IMR-90 (cell line): ENCODE results near the gene YBX2. TPM values are rescaled to one million over a fixed set of nuclear protein-coding genes. Genes with fewer than 3 reads are reported as not detected.

Experiments used
- ATAC-seq: fragments of 200-7000 bp; cut with Tn5 transposase; 2 replicates; pipeline ENCODE4 v1.9.1; 2020; ENCODE audit warnings: low read depth, mild to moderate bottlenecking, moderate library complexity
- Bru-seq: library from RNA; stranded (reverse); fragments of 400-500 nt; gene quantifications from one replicate; lab custom pipeline; 2021; lab: Mats Ljungman, UMichigan
- BruChase-seq, 2 experiments: library from RNA; stranded (reverse); fragments of 400-500 nt; gene quantifications; one replicate each; lab custom pipeline; 2021; lab: Mats Ljungman, UMichigan
- BruUV-seq: library from RNA; stranded (reverse); fragments of 400-500 nt; replicated peaks from 2 replicates; lab custom pipeline; 2021; lab: Mats Ljungman, UMichigan
- CTCF ChIA-PET: fragments of 300-600 bp; formaldehyde crosslinking; extraction: SDS; loops from one replicate; lab custom pipeline; 2021; ENCODE audit warnings: antibody characterized with exemption; lab: Yijun Ruan, JAX
- POLR2A ChIA-PET: fragments of 300-600 bp; sonication (Branson Sonifier 250); formaldehyde crosslinking; loops from one replicate; lab custom pipeline; 2022; ENCODE audit warnings: antibody characterized with exemption; ENCODE audit not compliant: unreplicated experiment; lab: Charles Lee
- DNase-seq: peaks from one replicate; pipeline ENCODE4 v3.0.0; 2013
- H2AFZ ChIP-seq: replicated peaks from 2 replicates; pipeline ENCODE3; 2013; ENCODE audit warnings: low read length, mild to moderate bottlenecking; ENCODE audit not compliant: poor library complexity
- H2AK5ac ChIP-seq: 2 replicates; pipeline ENCODE4 v1.6.1; 2013; ENCODE audit warnings: low read depth, low read length, inconsistent platforms
- H2AK9ac ChIP-seq: replicated peaks from 2 replicates; pipeline ENCODE3; 2013; ENCODE audit warnings: mild to moderate bottlenecking, low read depth, low read length, moderate library complexity; ENCODE audit not compliant: poor library complexity
- H2BK120ac ChIP-seq: 2 replicates; pipeline ENCODE4 v1.6.1; 2013; ENCODE audit warnings: low read depth, low read length, inconsistent platforms
- H2BK15ac ChIP-seq: 3 replicates; pipeline ENCODE4 v1.6.1; 2013; ENCODE audit warnings: low read depth, low read length, inconsistent platforms
- H2BK20ac ChIP-seq: 2 replicates; pipeline ENCODE4 v1.6.1; 2013; ENCODE audit warnings: low read depth, mild to moderate bottlenecking, inconsistent platforms, low read length, moderate library complexity
- H2BK5ac ChIP-seq: 2 replicates; pipeline ENCODE4 v1.6.1; 2013; ENCODE audit warnings: mild to moderate bottlenecking, low read depth, low read length, inconsistent platforms; ENCODE audit not compliant: poor library complexity, severe bottlenecking
- H3K14ac ChIP-seq: replicated peaks from 2 replicates; pipeline ENCODE4 v1.6.1; 2013; ENCODE audit warnings: low read depth, low read length, inconsistent platforms
- H3K18ac ChIP-seq: 2 replicates; pipeline ENCODE4 v1.6.1; 2013; ENCODE audit warnings: low read depth, low read length, control low read depth
- H3K23ac ChIP-seq: 2 replicates; pipeline ENCODE4 v1.6.1; 2013; ENCODE audit warnings: low read depth, low read length, inconsistent platforms
- H3K27ac ChIP-seq: 2 replicates; pipeline ENCODE4 v1.5.1; 2013; ENCODE audit warnings: mild to moderate bottlenecking, control low read depth, low read length; ENCODE audit not compliant: insufficient read depth
- H3K27me3 ChIP-seq: 2 replicates; pipeline ENCODE4 v1.6.1; 2013; ENCODE audit warnings: low read length; ENCODE audit not compliant: control insufficient read depth, insufficient read depth
- H3K36me3 ChIP-seq: 2 replicates; pipeline ENCODE4 v1.6.1; 2013; ENCODE audit warnings: low read length, mixed read lengths; ENCODE audit not compliant: control insufficient read depth, insufficient read depth
- H3K4ac ChIP-seq: 2 replicates; pipeline ENCODE4 v1.6.1; 2013; ENCODE audit warnings: low read depth, low read length, inconsistent platforms
- H3K4me1 ChIP-seq: 2 replicates; pipeline ENCODE4 v1.6.1; 2013; ENCODE audit warnings: low read length, mixed read lengths; ENCODE audit not compliant: control insufficient read depth, insufficient read depth
- H3K4me2 ChIP-seq: 2 replicates; pipeline ENCODE4 v1.6.1; 2013; ENCODE audit warnings: low read depth, mild to moderate bottlenecking, control low read depth, low read length, moderate library complexity
- H3K4me3 ChIP-seq: 2 replicates; pipeline ENCODE4 v1.5.1; 2013; ENCODE audit warnings: low read depth, mild to moderate bottlenecking, control low read depth, low read length, moderate library complexity; ENCODE audit not compliant: insufficient read depth
- H3K56ac ChIP-seq: 2 replicates; pipeline ENCODE4 v1.6.1; 2013; ENCODE audit warnings: low read length, inconsistent platforms; ENCODE audit not compliant: insufficient read depth; ENCODE audit errors: extremely low read depth
- H3K79me1 ChIP-seq, 2 experiments: 2 replicates each; pipeline ENCODE4 v1.6.1; 2013; ENCODE audit warnings: low read length in 2 of 2, inconsistent platforms in 1 of 2, low read depth in 1 of 2
- H3K9ac ChIP-seq: 2 replicates; pipeline ENCODE4 v1.6.1; 2013; ENCODE audit warnings: low read depth, low read length, control low read depth
- H3K9me1 ChIP-seq: 2 replicates; pipeline ENCODE4 v1.6.1; 2013; ENCODE audit warnings: low read length, inconsistent platforms; ENCODE audit not compliant: insufficient read depth
- H3K9me3 ChIP-seq: 2 replicates; pipeline ENCODE4 v1.6.1; 2013; ENCODE audit warnings: low read length; ENCODE audit not compliant: control insufficient read depth, insufficient read depth
- H4K20me1 ChIP-seq: 2 replicates; pipeline ENCODE4 v1.6.1; 2013; ENCODE audit warnings: low read length, inconsistent platforms; ENCODE audit not compliant: insufficient read depth
- H4K5ac ChIP-seq: 2 replicates; pipeline ENCODE4 v1.6.1; 2013; ENCODE audit warnings: mild to moderate bottlenecking, low read depth, low read length, control low read depth
- H4K8ac ChIP-seq, 2 experiments: 2 replicates each; pipeline ENCODE4 v1.6.1; 2013; ENCODE audit warnings: low read depth in 2 of 2, low read length in 2 of 2, control low read depth in 1 of 2, inconsistent platforms in 1 of 2
- H4K91ac ChIP-seq: 2 replicates; pipeline ENCODE4 v1.6.1; 2013; ENCODE audit warnings: low read depth, low read length, inconsistent platforms; ENCODE audit not compliant: insufficient read depth
- RCOR1 ChIP-seq: IDR thresholded peaks from 2 replicates; pipeline ENCODE4 v1.6.1; 2012; ENCODE audit warnings: mild to moderate bottlenecking, low read length, improper control_type of control experiment; ENCODE audit not compliant: insufficient replicate concordance
- WGBS, 2 experiments: methylation state at CpG; one replicate each; pipeline versions ENCODE4 v1.1.5 to v1.1.7; 2013; ENCODE audit warnings: missing lambda C conversion rate in 2 of 2; ENCODE audit not compliant: insufficient read length in 1 of 2; ENCODE audit errors: extremely low coverage in 2 of 2; 5-methylcytosine and 5-hydroxymethylcytosine counted together
- dilution Hi-C: fragments of 300-500 bp; cut with HindIII; formaldehyde crosslinking; loops from one replicate; pipeline ENCODE4 v1.14.3; 2018; ENCODE audit warnings: low sequenced_read_pairs; ENCODE audit not compliant: unreplicated experiment
- in situ Hi-C: fragments of 300-500 bp; cut with MboI; formaldehyde crosslinking; loops from 3 replicates; pipeline ENCODE4 v1.14.3; 2019; ENCODE audit warnings: low sequenced_read_pairs, inconsistent platforms, mixed read lengths
- intact Hi-C: fragments of 100-400 bp; cut with micrococcal nuclease; formaldehyde crosslinking; loops from 2 replicates; pipeline ENCODE4 v1.10.0; 2022
- long read RNA-seq: library from polyadenylated mRNA; unstranded; transcript quantifications from one replicate; pipeline ENCODE4 v2.0.0, GENCODE V29; 2021; ENCODE audit not compliant: unreplicated experiment
- polyA plus RNA-seq, 3 experiments: library from polyadenylated mRNA; depleted of rRNA; stranded (reverse); fragments of >200 nt; gene quantifications; 2 replicates each; pipeline ENCODE4 v1.2.3, GENCODE V29; 2012; ENCODE audit warnings: low replicate concordance in 1 of 3
- total RNA-seq: library from RNA; depleted of rRNA; stranded (reverse); fragments of >200 nt; gene quantifications from 2 replicates; pipeline ENCODE4 v1.2.3, GENCODE V29; 2012; rRNA removed
- TF ChIP-seq, protein P1 (sequence below): fragments of 150-350 bp; IDR thresholded peaks from 2 replicates; pipeline ENCODE4 v1.6.1; 2017; ENCODE audit warnings: mild to moderate bottlenecking, antibody characterized with exemption, low read length, low read depth

Gene YBX2
- total RNA-seq (not detected in 2 replicates), polyA plus RNA-seq (2012; rRNA removed) (0.17 TPM in 1 of 2 replicates, not detected in the other), Bru-seq, nascent RNA (not detected), BruChase-seq, experiment 1, labeled RNA remaining after a 6-hour chase (percentile 14 among the genes with signal in this experiment), BruChase-seq, experiment 2, labeled RNA remaining after a 2-hour chase (percentile 17 among the genes with signal in this experiment)
- polyA plus RNA-seq (2012; cell fraction: cytosol; rRNA removed), result 0.14 TPM in 1 of 2 replicates, not detected in the other
- polyA plus RNA-seq (2012; cell fraction: nucleus; rRNA removed; ENCODE audit: low replicate concordance), result 0.27 and 0.54 TPM in 2 replicates
- long read RNA-seq, partial matches to known transcripts, result 0 of 1 reads
- long read RNA-seq, other reads (novel, unspliced or antisense), result 1 of 1 reads

DNA sequence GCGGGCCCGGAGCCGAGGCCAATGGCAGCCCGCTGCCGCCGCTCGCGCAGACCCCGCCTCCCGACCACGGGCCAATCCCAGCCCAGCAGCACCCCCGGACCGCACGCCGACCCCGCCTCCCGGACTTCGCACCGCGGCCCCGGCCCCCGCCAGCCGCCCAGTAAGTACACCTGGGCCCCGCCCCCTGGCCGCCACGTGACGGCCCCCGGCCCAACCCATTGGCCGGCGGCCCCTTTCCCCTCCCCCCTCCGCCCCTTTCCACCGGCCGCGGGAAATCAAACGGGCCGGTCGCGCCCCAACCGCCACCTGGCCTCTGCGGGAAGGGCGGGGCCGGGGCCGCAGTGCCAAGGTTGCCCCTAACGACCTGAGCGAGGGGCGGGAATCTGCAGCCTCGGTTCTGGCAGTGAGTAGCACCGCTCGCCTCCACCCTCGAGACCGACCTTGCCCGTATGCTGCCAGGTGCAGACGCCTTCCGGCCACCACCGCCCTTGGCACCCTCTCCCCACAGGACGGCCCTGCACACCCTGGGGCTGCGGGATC lies at the start of gene YBX2:
YBX2 (minus strand) TSS at position 26 of the 540 bp plus-strand sequence. CDS start 139 bp downstream, outside the sequence.
- Histone ChIP-seq H3K79me1 (no peaks in the 10 kb centered on the region), H4K20me1 (0 out of 2 replicates have a peak, but pooled peaks cover 3% of the 10 kb centered on the region), H4K8ac (no peak within 1 kb of the TSS), H3K36me3 (no peaks in the 10 kb centered on the region), H4K5ac (no peak within 1 kb of the TSS), H3K18ac (no peak within 1 kb of the TSS), H3K56ac (no peak within 1 kb of the TSS), H2BK20ac (no peak within 1 kb of the TSS), H2BK120ac (no peak within 1 kb of the TSS), H3K4me1 (peaks cover 3% of the 10 kb centered on the region), H2AK5ac (no peak within 1 kb of the TSS), H3K23ac (no peak within 1 kb of the TSS), H3K9me1 (no peaks in the 10 kb centered on the region; the same call in 1 of the 2 replicates), H3K4me3 (peak within 1 kb of the TSS; percentile 31), H2BK15ac (no peak within 1 kb of the TSS), H2AFZ (peak within 1 kb of the TSS; percentile 88), H3K9me3 (no peaks in the 10 kb centered on the region; the same call in 1 of the 2 replicates), H3K9ac (no peak within 1 kb of the TSS), H3K4ac (no peak within 1 kb of the TSS), H4K91ac (no peak within 1 kb of the TSS), H3K4me2 (peak within 1 kb of the TSS; percentile 83), H3K14ac (no peak within 1 kb of the TSS), H3K27me3 (peaks cover 55% of the 10 kb centered on the region), H3K27ac (no peak within 1 kb of the TSS), H2BK5ac (no peak within 1 kb of the TSS), H2AK9ac (peak within 1 kb of the TSS; percentile 23)
- 3% methylated on average over 21 of the region's 57 CpGs; no CpG with 5 or more reads in 1 of the 2 experiments for WGBS, 2 experiments
- ChIA-PET CTCF (no interaction called here), POLR2A (no interaction called here)
- TF ChIP-seq, protein P1, sequence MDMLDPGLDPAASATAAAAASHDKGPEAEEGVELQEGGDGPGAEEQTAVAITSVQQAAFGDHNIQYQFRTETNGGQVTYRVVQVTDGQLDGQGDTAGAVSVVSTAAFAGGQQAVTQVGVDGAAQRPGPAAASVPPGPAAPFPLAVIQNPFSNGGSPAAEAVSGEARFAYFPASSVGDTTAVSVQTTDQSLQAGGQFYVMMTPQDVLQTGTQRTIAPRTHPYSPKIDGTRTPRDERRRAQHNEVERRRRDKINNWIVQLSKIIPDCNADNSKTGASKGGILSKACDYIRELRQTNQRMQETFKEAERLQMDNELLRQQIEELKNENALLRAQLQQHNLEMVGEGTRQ, result peak; percentile 78
- TF ChIP-seq RCOR1, result no peak
- in situ Hi-C loops (no loop called here), dilution Hi-C loops (no loop called here), intact Hi-C loops (loop anchor here (5.0 kb wide), 1 partner anchor 57 kb away; the partner anchor contains the start of gene PHF23)
- peak; percentile 55 for ATAC-seq
- no TSS peak for BruUV-seq
- DNase-seq, result peak; percentile 7
